BE2C (cell line): Measurements from ENCODE around the gene CHIT1.
"Not testable (repeated sequence)": the region's sequence is repeated elsewhere in the genome, so short reads cannot be mapped to it uniquely, and the experiment has no call there.

ENCODE experiments used
- DNase-seq: peaks from one replicate; pipeline ENCODE4 v3.0.0-alpha.2; 2020
- H3K27me3 ChIP-seq: fragments of 250-450 bp; sonication (Bioruptor Pico); 2 replicates; pipeline ENCODE4 v1.5.1; 2020; ENCODE audit warnings: mild to moderate bottlenecking
- H3K36me3 ChIP-seq: fragments of 250-450 bp; sonication (Bioruptor Pico); 2 replicates; pipeline ENCODE4 v1.5.1; 2020; ENCODE audit warnings: mild to moderate bottlenecking
- H3K4me1 ChIP-seq: fragments of 250-450 bp; sonication (Bioruptor Pico); 2 replicates; pipeline ENCODE4 v1.5.1; 2020
- H3K4me3 ChIP-seq: 2 replicates; pipeline ENCODE4 v1.5.1; 2011; ENCODE audit warnings: low read depth, low read length
- H3K9me3 ChIP-seq: fragments of 250-450 bp; sonication (Bioruptor Pico); 2 replicates; pipeline ENCODE4 v1.5.1; 2020
- TF ChIP-seq, protein P1 (sequence below): IDR thresholded peaks from 2 replicates; pipeline ENCODE4 v1.5.1; 2012; ENCODE audit warnings: mild to moderate bottlenecking, low read depth, low read length

Gene CHIT1

DNA sequence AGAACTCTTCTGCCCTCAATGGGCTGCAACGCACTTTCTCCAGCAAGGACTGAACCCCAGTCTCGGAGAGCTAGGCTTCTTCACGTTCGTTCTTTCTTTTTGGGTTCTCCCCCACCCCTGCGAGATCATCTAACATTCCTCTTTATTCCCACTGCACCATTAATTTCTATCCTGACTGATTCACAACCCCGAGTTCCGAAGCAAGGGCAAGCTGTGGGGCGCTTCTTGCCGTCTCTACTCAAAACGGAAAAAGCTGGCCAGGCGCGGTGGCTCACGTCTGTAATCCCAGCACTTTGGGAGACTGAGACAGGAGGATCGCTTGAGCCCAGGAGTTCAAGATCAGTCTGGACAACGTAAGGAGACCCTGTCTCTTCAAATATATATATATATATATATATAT is 38.4 kb upstream of the CHIT1 start:
- no peak for DNase-seq
- H3K4me1 ChIP-seq, result peaks cover 14% of the 10 kb centered on the region
- H3K36me3 ChIP-seq, result no peaks in the 10 kb centered on the region
- H3K9me3 ChIP-seq, result no peaks in the 10 kb centered on the region
- no peaks in the 10 kb centered on the region for H3K27me3 ChIP-seq
- TF ChIP-seq, protein P1, sequence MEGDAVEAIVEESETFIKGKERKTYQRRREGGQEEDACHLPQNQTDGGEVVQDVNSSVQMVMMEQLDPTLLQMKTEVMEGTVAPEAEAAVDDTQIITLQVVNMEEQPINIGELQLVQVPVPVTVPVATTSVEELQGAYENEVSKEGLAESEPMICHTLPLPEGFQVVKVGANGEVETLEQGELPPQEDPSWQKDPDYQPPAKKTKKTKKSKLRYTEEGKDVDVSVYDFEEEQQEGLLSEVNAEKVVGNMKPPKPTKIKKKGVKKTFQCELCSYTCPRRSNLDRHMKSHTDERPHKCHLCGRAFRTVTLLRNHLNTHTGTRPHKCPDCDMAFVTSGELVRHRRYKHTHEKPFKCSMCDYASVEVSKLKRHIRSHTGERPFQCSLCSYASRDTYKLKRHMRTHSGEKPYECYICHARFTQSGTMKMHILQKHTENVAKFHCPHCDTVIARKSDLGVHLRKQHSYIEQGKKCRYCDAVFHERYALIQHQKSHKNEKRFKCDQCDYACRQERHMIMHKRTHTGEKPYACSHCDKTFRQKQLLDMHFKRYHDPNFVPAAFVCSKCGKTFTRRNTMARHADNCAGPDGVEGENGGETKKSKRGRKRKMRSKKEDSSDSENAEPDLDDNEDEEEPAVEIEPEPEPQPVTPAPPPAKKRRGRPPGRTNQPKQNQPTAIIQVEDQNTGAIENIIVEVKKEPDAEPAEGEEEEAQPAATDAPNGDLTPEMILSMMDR, result no peak
- peak overlapping the region; percentile 80 for H3K4me3 ChIP-seq

DNA sequence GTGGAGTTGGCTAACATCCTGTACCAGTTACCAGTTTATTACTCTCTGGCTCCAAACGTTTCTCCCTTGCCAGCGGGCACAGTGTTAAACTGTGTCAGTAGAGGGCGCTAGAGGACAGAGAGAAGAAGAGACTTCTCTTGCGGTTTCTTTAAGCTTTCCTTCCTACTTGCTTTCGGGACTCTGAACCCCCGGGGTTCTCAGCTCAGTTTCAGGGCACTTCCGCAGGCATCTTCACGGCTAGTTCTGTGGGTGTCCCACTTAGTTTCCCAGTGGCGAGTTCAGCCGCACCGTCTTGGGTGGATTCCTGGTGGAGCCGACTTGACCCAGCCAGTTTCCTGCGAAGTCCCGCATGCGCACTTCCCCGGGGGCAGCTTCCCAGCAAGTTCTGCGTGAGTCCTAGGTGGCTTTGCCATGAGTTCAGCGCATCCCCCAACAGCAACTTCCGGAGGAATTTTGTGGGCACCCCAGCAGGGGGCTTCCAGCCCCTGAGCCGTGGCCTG is 37.9 kb upstream of the CHIT1 start:
- Histone ChIP-seq H3K9me3 (no peaks in the 10 kb centered on the region), H3K4me3 (peak overlapping the region; percentile 80), H3K27me3 (no peaks in the 10 kb centered on the region), H3K36me3 (no peaks in the 10 kb centered on the region), H3K4me1 (peaks cover 14% of the 10 kb centered on the region)
- peak; percentile 75 for DNase-seq
- TF ChIP-seq, protein P1, result peak; percentile 99

DNA sequence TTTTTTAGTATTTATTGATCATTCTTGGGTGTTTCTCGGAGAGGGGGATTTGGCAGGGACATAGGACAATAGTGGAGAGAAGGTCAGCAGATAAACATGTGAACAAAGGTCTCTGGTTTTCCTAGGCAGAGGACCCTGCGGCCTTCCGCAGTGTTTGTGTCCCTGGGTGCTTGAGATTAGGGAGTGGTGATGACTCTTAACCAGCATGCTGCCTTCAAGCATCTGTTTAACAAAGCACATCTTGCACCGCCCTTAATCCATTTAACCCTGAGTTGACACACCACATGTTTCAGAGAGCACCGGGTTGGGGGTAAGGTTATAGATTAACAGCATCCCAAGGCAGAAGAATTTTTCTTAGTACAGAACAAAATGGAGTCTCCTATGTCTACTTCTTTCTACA is 36.7 kb upstream of the CHIT1 start:
- H3K9me3 ChIP-seq, DNase-seq, H3K36me3 ChIP-seq, H3K27me3 ChIP-seq, H3K4me3 ChIP-seq: not testable (repeated sequence)
- H3K4me1 ChIP-seq, result peaks cover 12% of the 10 kb centered on the region

DNA sequence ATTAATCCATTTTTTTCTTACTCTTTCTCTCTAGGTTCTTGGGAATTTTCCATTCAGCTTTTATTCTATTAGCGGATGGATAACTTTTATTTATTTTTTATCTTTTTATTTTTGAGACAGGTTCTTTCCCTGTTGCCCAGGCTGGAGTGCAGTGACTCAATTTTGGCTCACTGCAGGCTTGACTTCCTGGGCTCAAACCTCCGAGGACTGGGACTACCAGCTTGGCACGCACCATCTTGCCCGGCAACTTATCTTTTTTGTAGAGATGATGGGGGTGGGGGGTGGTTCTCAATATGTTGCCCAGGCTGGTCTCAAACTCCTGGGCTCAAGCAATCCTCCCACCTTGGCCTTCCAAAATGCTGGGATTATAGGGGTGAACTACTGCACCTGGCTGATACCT is 36.1 kb upstream of the CHIT1 start:
- H3K9me3 ChIP-seq, result no peaks in the 10 kb centered on the region
- no peaks in the 10 kb centered on the region for H3K36me3 ChIP-seq
- TF ChIP-seq, protein P1, result no peak
- DNase-seq, result no peak
- H3K4me3 ChIP-seq, result no peak overlapping the region
- H3K27me3 ChIP-seq, result no peaks in the 10 kb centered on the region
- H3K4me1 ChIP-seq, result peaks cover 7% of the 10 kb centered on the region

- Histone ChIP-seq H3K36me3 (no peaks in the 10 kb centered on the region), H3K27me3 (no peaks in the 10 kb centered on the region), H3K4me1 (peaks cover 7% of the 10 kb centered on the region), H3K9me3 (no peaks in the 10 kb centered on the region), H3K4me3 (no peak overlapping the region)
- DNase-seq, result no peak
- TF ChIP-seq, protein P1, result no peak
These were observed 34.6 kb upstream of the CHIT1 start for GRCh38 chr1:203264052-203264501.

- Histone ChIP-seq H3K4me1 (peaks cover 3% of the 10 kb centered on the region), H3K4me3 (no peak overlapping the region), H3K27me3 (no peaks in the 10 kb centered on the region), H3K36me3 (no peaks in the 10 kb centered on the region), H3K9me3 (no peaks in the 10 kb centered on the region)
- TF ChIP-seq, protein P1, result no peak
- DNase-seq, result no peak
These were observed 34.0 kb upstream of the CHIT1 start for GRCh38 chr1:203263496-203263895.

DNA sequence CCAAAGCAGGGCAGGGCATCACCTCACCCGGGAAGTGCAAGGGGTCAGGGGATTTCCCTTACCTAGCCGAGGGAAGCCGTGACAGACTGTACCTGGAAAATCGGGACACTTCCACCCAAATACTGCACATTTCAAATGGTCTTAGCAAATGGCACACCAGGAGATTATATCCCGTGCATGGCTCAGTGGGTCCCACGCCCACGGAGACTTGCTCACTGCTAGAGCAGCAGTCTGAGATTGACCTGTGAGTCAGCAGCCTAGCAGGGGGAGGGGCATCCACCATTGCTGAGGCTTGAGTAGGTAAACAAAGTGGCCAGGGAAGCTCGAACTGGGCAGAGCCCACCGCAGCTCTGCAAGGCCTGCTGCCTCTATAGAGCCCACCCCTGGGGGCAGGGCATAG is 27.2 kb upstream of the CHIT1 start:
- not testable (repeated sequence) for H3K36me3 ChIP-seq, H3K9me3 ChIP-seq, H3K4me1 ChIP-seq, DNase-seq, H3K4me3 ChIP-seq
- H3K27me3 ChIP-seq, result peaks cover 38% of the 10 kb centered on the region

GRCh38 chr1:203254782-203255181 is 25.3 kb upstream of the CHIT1 start:
- H3K36me3 ChIP-seq, DNase-seq, H3K4me3 ChIP-seq, H3K4me1 ChIP-seq, H3K9me3 ChIP-seq: not testable (repeated sequence)
- H3K27me3 ChIP-seq, result peaks cover 53% of the 10 kb centered on the region
